Medulla oblongata (tissue), 1 donor: ENCODE measurements around the gene KRTAP3-2.

Experiments
- DNase-seq: peaks from one replicate; pipeline ENCODE4 v3.0.0-alpha.2; 2015; ENCODE audit errors: extremely low spot score

Gene KRTAP3-2

DNA sequence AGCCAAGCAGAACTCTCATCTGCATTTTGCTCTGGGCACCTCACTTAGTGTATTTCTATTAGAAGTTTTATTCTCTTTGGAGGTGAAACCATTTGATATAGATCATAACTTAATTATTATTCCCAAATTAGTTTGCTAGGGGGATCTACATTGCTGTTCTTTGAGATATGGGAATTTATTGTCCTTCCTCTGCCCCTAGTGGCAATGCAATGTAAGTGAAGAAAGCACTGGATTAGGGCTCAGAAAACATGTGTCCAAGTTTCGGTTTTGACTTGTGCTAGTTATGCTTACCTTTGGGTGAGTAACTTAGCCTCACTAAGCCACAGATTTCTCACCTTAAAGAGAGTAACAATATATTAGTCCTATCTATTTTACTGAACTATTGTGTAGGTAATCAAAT lies 35.9 kb downstream of the KRTAP3-2 start:
- DNase-seq: no peak

DNA sequence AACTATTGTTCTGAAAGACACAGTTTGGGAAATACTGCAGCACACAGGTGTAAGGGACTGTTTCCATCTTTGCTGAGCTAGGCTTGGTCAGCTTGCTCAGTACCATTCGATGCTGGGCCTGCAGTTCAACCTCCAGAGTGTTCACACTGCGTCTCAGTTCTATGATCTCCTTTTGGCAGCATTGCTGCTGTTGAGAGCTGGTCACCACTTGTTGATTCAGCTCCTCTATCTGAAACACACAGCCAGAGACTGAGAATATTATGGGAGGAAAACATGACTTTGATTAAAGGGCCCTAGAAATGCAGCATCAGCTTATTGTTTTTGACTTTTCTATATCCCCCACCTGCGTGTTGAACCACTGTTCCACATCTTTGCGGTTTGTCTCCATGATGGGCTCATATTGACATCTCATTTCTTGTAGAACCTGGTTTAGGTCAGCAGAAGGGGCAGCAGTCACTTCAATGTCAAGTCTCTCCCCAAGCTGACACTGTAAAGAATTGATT lies 37.6 kb downstream of the KRTAP3-2 start:
- no peak for DNase-seq

DNA sequence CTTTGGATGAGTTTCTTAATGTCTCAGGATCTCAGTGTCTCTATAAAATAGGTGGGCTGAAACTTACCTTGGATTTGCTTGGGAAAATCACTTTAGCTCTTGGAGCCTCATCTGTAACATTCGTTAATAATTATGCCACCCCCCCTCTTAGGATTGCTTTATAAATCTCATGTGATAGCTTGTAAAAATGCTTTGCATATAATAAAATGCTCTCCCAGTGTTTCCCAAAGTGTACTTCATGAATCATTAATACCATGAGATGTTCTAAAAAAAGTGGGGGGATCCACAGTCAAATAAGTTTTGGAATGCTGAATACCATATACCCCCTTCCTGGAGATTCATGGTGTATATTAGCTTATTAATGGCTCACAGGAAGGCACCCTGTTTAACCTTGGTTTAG lies 38.1 kb downstream of the KRTAP3-2 start:
- DNase-seq: no peak

DNA sequence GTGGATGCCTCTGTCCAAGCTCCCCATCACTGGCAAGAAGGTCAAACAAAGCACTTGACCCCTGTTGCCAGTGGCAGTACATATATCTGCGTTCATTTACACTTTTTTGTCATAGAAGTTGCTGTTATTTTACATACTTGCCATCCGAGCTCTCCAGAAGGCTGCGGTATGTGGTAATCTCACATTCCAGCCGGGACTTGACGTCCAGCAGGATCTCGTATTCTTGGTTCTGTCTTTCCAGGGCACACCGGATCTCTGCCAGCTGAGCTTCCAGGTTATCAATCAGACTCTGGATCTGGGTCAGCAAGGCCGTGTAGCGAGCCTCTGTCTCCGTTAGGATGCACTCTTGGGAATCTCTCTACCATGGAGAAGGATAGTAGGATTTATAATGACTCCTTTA lies 39.6 kb downstream of the KRTAP3-2 start:
- DNase-seq: no peak

DNA sequence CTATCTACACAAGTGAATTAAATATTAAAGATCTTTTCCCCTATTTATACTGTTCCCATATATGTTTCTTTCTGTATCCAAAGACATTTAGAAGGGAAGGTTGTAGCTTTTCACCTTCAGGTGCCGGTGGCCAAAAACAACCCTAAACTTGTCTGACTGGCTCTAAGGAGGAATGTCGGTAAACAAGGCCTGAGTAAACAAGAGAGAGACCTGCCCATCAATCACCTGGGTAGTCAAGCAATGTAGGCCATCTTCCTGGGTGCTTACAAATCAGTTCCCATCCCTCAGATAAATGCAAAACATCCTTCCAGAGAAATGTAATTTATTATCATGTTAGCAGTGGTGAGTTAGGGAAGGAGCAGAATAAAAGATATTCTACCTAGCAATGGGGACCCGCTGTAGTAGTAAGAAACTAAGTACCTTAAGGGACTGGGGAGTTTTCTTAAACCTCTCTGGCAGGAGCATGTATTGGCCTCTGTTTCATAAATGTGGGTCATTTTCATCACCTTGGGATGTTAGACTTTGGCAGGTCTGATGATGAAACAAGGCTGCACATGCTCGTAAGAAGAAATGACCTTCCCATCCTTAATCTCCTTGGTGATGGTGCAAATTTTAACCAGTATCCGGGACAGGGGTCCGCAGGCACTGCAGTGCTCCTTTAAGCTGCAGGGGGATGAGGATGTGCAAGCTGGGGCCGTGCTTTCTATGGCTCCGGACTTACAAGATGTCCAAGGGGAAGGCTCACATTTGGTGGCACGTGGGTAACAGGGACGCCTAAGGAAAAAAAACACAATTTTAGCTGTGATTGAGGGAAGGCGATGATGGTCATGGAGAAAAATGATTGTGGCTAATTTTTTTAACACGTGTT lies 41.4 kb downstream of the KRTAP3-2 start:
- DNase-seq: no peak

DNA sequence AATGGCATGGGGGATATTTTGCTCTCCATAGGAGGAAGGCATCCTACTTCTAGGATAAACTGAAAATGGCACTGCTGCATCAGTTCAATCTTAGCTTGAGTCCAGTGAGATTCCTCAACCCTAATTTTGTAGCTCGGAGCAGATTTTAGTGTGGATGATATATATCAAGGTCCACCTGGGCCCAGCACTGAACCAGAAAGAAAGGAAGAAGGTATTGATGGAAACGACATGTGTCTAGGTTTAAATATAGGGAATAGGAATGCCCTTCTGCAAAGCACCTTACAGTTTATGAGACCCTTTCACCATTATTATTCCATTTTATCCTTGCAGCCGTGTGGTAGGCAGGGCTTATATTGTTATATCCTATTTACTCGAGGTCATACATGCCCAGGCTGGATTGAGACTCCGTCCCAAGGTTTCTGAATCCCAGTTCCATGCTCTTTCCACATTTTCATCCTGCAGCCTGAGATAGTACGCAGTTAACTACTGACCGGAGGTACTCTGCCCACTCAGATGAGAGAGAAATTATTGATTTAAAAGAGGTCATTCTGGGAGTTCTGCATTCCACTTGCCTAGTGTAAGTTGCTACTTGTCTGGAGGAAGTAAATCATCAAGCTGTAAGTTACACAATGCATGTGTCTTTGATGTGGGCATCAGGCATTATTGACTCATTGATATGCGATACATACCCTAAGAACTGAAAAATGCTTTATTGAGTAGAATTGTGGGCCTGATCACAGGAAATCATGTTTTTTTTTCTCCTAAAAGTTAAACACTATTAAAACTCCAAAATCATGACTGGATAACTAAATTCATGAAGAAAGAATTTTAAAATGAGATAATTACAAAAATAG lies 43.1 kb downstream of the KRTAP3-2 start:
- no peak for DNase-seq

DNA sequence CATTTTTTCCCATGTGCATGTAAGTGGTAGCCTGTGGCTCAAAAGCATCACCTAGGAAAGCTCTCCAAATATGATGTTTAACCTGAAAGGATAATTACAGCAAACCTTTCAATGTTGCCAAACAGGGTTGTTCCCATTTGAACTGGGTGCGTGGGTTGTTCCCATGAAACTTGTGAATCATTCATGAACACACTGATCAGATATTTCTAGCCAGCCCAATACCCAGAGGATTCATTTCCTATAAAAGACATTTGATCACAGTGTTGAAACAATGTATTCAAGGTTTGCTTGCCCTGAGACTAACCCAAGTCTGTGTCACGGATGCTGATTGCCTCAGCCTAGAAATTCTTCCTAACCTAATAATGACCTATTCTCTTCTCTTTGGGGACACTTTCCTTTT lies 45.8 kb downstream of the KRTAP3-2 start:
- no peak for DNase-seq

DNA sequence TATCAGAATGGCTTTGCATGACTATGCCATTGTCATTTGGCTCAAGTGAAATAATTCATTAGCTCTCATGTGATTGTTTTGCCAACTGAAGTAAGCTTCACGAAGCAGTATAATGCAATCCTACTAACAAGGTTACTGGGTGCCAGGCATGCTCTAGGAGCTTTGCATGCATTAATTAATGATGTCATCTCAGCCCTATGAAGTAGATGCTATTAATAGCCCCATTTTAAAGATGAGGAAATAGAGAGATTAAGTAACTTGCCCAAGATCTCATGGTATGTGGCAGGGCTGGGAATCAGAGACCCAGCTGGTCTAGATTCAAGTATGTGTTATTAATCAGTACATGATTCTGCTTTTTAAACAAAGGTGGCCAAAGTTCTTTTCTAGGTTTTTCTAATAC lies 47.0 kb downstream of the KRTAP3-2 start:
- no peak for DNase-seq

DNA sequence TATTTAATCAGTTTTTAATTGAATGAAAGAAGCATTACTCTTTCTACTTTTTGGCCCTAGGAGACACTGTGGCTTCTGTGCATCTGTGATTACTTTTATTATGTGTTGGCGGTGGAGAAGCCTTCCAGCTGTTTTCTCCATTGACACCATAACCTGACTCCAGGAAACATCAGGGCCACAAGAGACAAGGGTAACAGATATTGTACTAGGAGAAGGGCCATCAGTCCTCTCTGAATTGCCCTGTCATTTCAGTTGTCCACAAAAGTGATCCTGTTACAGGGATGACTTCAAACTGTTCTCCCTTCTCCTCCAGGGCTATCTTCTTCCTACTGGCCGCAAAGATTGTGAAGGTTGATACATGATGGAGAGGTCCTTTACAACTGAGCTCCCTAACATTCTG lies 47.6 kb downstream of the KRTAP3-2 start:
- no peak for DNase-seq

DNA sequence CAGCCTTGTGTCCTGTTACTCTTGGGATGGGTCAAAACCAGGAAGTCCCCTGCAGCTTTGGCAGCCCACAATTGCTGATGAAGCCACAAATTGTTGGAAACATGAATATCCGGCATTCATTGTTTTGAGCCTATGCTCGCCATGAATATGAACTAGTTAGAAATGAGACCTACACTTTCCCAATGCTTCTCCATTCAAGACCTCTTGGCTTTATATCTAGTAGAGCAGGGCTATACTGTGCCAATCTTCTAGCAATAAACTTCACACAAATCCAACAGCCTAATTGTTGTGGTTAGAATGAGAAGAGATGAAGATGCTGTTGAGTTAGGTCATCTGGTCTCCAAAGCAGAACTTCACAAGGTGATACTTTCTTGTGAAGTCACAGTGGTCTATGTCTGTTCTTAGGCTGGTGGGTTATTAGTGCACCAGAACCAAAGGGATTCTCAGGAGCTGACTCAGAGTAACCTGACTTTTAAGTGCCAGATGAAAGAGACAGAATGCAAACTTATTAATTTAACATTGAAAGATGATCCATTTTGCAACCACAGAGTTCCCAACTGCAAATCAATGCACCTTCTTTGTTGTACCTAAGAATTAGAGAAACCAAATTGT lies 48.6 kb downstream of the KRTAP3-2 start:
- DNase-seq: no peak

DNA sequence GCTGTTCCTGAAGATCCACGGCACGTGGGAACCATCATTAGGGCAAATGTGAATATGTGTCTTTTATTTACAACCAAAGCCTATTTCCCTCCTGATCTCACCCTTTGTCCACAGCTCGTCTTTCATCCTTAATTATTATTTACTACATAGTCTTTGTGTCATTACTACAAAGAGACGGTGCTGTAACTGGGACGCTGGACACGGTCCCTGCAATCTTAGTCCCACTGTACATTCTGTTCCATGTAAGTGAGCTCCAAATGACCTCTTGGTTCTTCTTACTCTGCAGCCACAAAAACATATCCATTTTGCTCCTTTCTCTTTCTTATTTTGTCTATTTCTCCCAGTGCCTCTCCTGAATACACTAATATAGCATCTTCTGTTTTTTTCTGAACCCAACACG lies 49.5 kb downstream of the KRTAP3-2 start:
- DNase-seq: no peak

DNA sequence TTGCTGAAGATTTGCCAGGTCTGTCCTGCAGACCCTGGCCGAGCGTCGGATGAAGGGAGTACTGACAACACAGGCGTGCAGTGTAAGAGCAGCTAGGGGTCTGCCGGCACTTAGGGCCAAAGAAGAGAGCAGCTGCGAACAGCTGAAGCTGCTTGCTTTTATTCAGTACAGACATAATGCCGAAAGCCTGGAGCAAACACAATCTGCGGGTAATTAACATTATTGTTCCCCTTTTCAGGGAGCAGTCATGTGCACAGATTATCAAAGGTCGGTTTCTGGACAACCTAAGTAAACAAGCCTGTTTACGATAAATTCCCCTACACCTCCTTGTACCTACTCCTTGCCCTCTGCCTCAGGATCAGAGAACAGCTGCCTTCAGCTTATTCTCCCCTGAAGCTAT lies 50.3 kb downstream of the KRTAP3-2 start:
- DNase-seq: no peak
